Thymus (tissue), 11 donors: ENCODE results near the gene TRIM17. TPM values are rescaled to one million over a fixed set of nuclear protein-coding genes. Genes with fewer than 3 reads are reported as not detected.

ENCODE experiments used
- DNase-seq, 9 donors: peaks; one replicate each; pipeline ENCODE4 v3.0.0-alpha.2; 2013; ENCODE audit warnings: low spot score in 9 of 9, low read depth in 6 of 9, missing footprints in 1 of 9
- H3K27ac ChIP-seq, 2 donors: one replicate each; pipeline ENCODE4 v1.5.1; 2013; ENCODE audit warnings: control low read depth in 1 of 2, low read depth in 1 of 2, low read length in 1 of 2, mild to moderate bottlenecking in 1 of 2, moderate library complexity in 1 of 2
- H3K27me3 ChIP-seq, 2 donors: one replicate each; pipeline ENCODE4 v1.5.1; 2013; ENCODE audit warnings: low read length in 1 of 2; ENCODE audit not compliant: control insufficient read depth in 2 of 2, insufficient read depth in 1 of 2
- H3K36me3 ChIP-seq, 2 donors: one replicate each; pipeline ENCODE4 v1.5.1; 2013; ENCODE audit warnings: low read length in 1 of 2, mild to moderate bottlenecking in 1 of 2, moderate library complexity in 1 of 2; ENCODE audit not compliant: control insufficient read depth in 2 of 2, insufficient read depth in 2 of 2
- H3K4me1 ChIP-seq, 2 donors: one replicate each; pipeline ENCODE4 v1.5.1; 2013; ENCODE audit warnings: low read length in 2 of 2; ENCODE audit not compliant: control insufficient read depth in 2 of 2, insufficient read depth in 2 of 2
- H3K4me3 ChIP-seq, 2 donors: one replicate each; pipeline ENCODE4 v1.5.1; 2013; ENCODE audit warnings: low read length in 2 of 2, control low read depth in 1 of 2, mild to moderate bottlenecking in 1 of 2
- H3K9me3 ChIP-seq, 2 donors: one replicate each; pipeline ENCODE4 v1.5.1; 2013; ENCODE audit warnings: low read length in 1 of 2, mild to moderate bottlenecking in 1 of 2; ENCODE audit not compliant: control insufficient read depth in 2 of 2, insufficient read depth in 1 of 2
- WGBS: extraction: QIAGEN DNeasy Blood & Tissue Kit; methylation state at CpG from one replicate; pipeline ENCODE4 v1.1.7; 2013; 5-methylcytosine and 5-hydroxymethylcytosine counted together
- polyA plus RNA-seq: library from polyadenylated mRNA; stranded (reverse); fragments of 200-250 nt; gene quantifications from one replicate; pipeline ENCODE4 v1.2.3, GENCODE V29; 2013
- total RNA-seq: library from RNA; stranded (reverse); fragments of 120-200 nt; gene quantifications from one replicate; pipeline ENCODE4 v1.2.4, GENCODE V29; 2013
- donor health status: healthy.

TRIM17 gene
- total and polyA plus RNA-seq, 2 donors, result 0.09 to 0.50 TPM

- DNase-seq, result no peak
- no peak overlapping the region for H3K27ac ChIP-seq
- no peak overlapping the region for H3K4me3 ChIP-seq
- peaks cover 17 to 53% of the 10 kb centered on the region in 2 donors for H3K27me3 ChIP-seq
- no peaks in the 10 kb centered on the region for H3K9me3 ChIP-seq
- H3K4me1 ChIP-seq, result peaks cover 8 to 14% of the 10 kb centered on the region in 2 donors
- WGBS, result 92% methylated on average over 8 of the region's 8 CpGs
- no peaks in the 10 kb centered on the region for H3K36me3 ChIP-seq
Observed at GRCh38 chr1:228379666-228380065, 37.0 kb downstream of the TRIM17 start.

DNA sequence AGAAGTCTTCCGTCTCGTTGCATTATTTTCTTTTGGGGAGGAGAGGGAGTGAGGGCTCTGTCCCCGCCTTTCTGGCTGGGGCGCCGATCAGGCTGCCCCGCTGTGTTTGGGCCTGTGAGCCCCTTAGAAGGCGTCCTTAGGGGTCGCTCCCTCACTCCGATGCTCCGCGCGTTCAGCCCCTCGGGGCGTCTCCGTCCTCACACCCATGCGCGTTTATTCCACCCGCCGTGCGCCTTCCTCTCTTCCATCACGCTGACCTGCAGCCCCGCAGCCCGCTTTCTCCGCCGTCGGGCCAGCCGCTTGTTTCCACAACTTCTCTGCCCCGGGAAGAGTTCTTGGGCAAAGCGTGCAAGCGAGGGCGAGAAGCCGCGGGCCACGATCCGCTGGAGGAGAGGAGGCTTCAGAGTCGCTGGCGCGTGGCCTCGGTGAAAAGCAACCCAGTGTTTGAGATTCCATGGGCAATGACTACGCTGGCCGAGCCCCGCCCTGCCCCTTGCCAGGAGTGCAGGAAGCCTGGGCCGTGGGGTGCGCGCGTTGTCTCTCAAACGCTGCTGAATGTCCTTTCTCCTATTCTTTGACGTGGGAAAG is 37.7 kb downstream of the TRIM17 start:
- WGBS, result 4% methylated on average over 48 of the region's 48 CpGs
- Histone ChIP-seq H3K27me3 (peaks cover 17 to 53% of the 10 kb centered on the region in 2 donors), H3K27ac (no peak overlapping the region), H3K4me3 (peak overlapping the region; percentile 45 to 60), H3K36me3 (no peaks in the 10 kb centered on the region), H3K9me3 (no peaks in the 10 kb centered on the region), H3K4me1 (peaks cover 8 to 14% of the 10 kb centered on the region in 2 donors)
- DNase-seq, result peak in 1 of 9 donors; percentile 9

- Histone ChIP-seq H3K4me1 (peaks cover 8 to 14% of the 10 kb centered on the region in 2 donors), H3K4me3 (peak overlapping the region; percentile 45 to 60), H3K36me3 (no peaks in the 10 kb centered on the region), H3K9me3 (no peaks in the 10 kb centered on the region), H3K27ac (no peak overlapping the region), H3K27me3 (peaks cover 17 to 49% of the 10 kb centered on the region in 2 donors)
- DNase-seq, result peak in 8 of 9 donors; percentile 24 to 75 (median 46)
- WGBS, result 12% methylated on average over 69 of the region's 73 CpGs
Observed at GRCh38 chr1:228378090-228378872, 38.4 kb downstream of the TRIM17 start.

- no peak overlapping the region for H3K27ac ChIP-seq
- H3K4me1 ChIP-seq, result peaks cover 8 to 14% of the 10 kb centered on the region in 2 donors
- no peak for DNase-seq
- peaks cover 15 to 47% of the 10 kb centered on the region in 2 donors for H3K27me3 ChIP-seq
- no peaks in the 10 kb centered on the region for H3K36me3 ChIP-seq
- H3K9me3 ChIP-seq, result no peaks in the 10 kb centered on the region
- H3K4me3 ChIP-seq, result peak overlapping the region in 1 of 2 donors; percentile 24
- WGBS, result 90% methylated on average over 5 of the region's 5 CpGs
Observed at GRCh38 chr1:228377664-228378089, 39.0 kb downstream of the TRIM17 start.

- Histone ChIP-seq H3K27me3 (peaks cover 15 to 44% of the 10 kb centered on the region in 2 donors), H3K4me3 (no peak overlapping the region), H3K9me3 (no peaks in the 10 kb centered on the region), H3K27ac (no peak overlapping the region), H3K4me1 (peaks cover 8 to 16% of the 10 kb centered on the region in 2 donors), H3K36me3 (no peaks in the 10 kb centered on the region)
- DNase-seq, result no peak
- 96% methylated on average over 31 of the region's 31 CpGs for WGBS
Observed at GRCh38 chr1:228376651-228377631, 39.7 kb downstream of the TRIM17 start.

- Histone ChIP-seq H3K4me1 (peaks cover 8 to 17% of the 10 kb centered on the region in 2 donors), H3K4me3 (no peak overlapping the region), H3K36me3 (no peaks in the 10 kb centered on the region), H3K27ac (no peak overlapping the region), H3K27me3 (peaks cover 15 to 41% of the 10 kb centered on the region in 2 donors), H3K9me3 (no peaks in the 10 kb centered on the region)
- DNase-seq, result no peak
- 97% methylated on average over 3 of the region's 3 CpGs for WGBS
Observed at GRCh38 chr1:228376262-228376628, 40.4 kb downstream of the TRIM17 start.

GRCh38 chr1:228375578-228376261 is 40.9 kb downstream of the TRIM17 start:
- DNase-seq, result no peak
- Histone ChIP-seq H3K27me3 (peaks cover 13 to 37% of the 10 kb centered on the region in 2 donors), H3K4me3 (no peak overlapping the region), H3K9me3 (no peaks in the 10 kb centered on the region), H3K4me1 (peaks cover 8 to 17% of the 10 kb centered on the region in 2 donors), H3K27ac (no peak overlapping the region), H3K36me3 (no peaks in the 10 kb centered on the region)
- WGBS, result 98% methylated on average over 22 of the region's 22 CpGs

- Histone ChIP-seq H3K36me3 (no peaks in the 10 kb centered on the region), H3K27me3 (peaks cover 9 to 30% of the 10 kb centered on the region in 2 donors), H3K9me3 (no peaks in the 10 kb centered on the region), H3K4me3 (no peak overlapping the region), H3K4me1 (peaks cover 8 to 17% of the 10 kb centered on the region in 2 donors), H3K27ac (no peak overlapping the region)
- WGBS, result 96% methylated on average over 25 of the region's 25 CpGs
- DNase-seq, result no peak
Observed at GRCh38 chr1:228374711-228375577, 41.7 kb downstream of the TRIM17 start.
